GM12878 (cell line): ENCODE measurements around the gene AGAP1. TPM values are rescaled to one million over a fixed set of nuclear protein-coding genes. Genes with fewer than 3 reads are reported as not detected.

ENCODE experiments used
- BACH1 ChIP-seq: fragments of 450-650 bp; IDR thresholded peaks from 2 replicates; pipeline ENCODE4 v1.6.1; 2017; ENCODE audit warnings: mild to moderate bottlenecking, borderline replicate concordance
- CEBPB ChIP-seq, 2 experiments: fragments of 150-350 bp in 1 of 2; IDR thresholded peaks; 2 replicates each; pipeline ENCODE4 v1.6.1; 2012 to 2014; ENCODE audit warnings: low read depth in 2 of 2, low read length in 2 of 2, borderline replicate concordance in 1 of 2, inconsistent platforms in 1 of 2
- HDAC2 ChIP-seq: fragments of 200-600 bp; sonication (generic); IDR thresholded peaks from 2 replicates; pipeline ENCODE4 v1.6.1; 2017
- NR2F1 ChIP-seq: fragments of 450-650 bp; conservative IDR thresholded peaks from 2 replicates; pipeline ENCODE4 v1.6.1; 2017; ENCODE audit warnings: mild to moderate bottlenecking
- RAD21 ChIP-seq: IDR thresholded peaks from 2 replicates; pipeline ENCODE4 v1.6.1; 2011; ENCODE audit warnings: mild to moderate bottlenecking, low read depth, low read length, moderate library complexity; ENCODE audit not compliant: insufficient read depth
- SMC3 ChIP-seq: IDR thresholded peaks from 2 replicates; pipeline ENCODE4 v1.6.1; 2011; ENCODE audit warnings: low read length, improper control_type of control experiment, borderline replicate concordance
- SPI1 ChIP-seq: IDR thresholded peaks from 2 replicates; pipeline ENCODE4 v1.6.1; 2011; ENCODE audit warnings: low read depth, mild to moderate bottlenecking, low read length, moderate library complexity, borderline replicate concordance; ENCODE audit not compliant: insufficient read depth
- SRF ChIP-seq, 2 experiments: IDR thresholded peaks; 2 replicates each; pipeline ENCODE4 v1.6.1; 2011; ENCODE audit warnings: low read depth in 2 of 2, low read length in 2 of 2, mild to moderate bottlenecking in 1 of 2, moderate library complexity in 1 of 2
- TBL1XR1 ChIP-seq: IDR thresholded peaks from 2 replicates; pipeline ENCODE4 v1.6.1; 2012; ENCODE audit warnings: low read depth, low read length, improper control_type of control experiment
- WRNIP1 ChIP-seq: IDR thresholded peaks from 2 replicates; pipeline ENCODE4 v1.6.1; 2011; ENCODE audit warnings: low read depth, low read length, improper control_type of control experiment, borderline replicate concordance
- polyA plus RNA-seq, 11 experiments: library from polyadenylated mRNA; depleted of rRNA in 4 of 11; unstranded in 6 of 11; stranded (reverse) in 5 of 11; fragments of >200 nt; fragmentation: Nextera tagmentation in 4 of 11; fragmentation: Illumina TruSeq in 1 of 11; extraction: Ambion mirVana in 4 of 11; extraction: Trizol in 1 of 11; gene quantifications; 1 replicate in 1 of 11; 2 replicates in 10 of 11; pipeline versions ENCODE4 v1.2.1 to v1.2.3, GENCODE V29; 2011 to 2016; ENCODE audit warnings: inconsistent platforms in 2 of 11, missing spikeins in 2 of 11, low read depth in 1 of 11
- total RNA-seq, 4 experiments: library from RNA; depleted of rRNA in 3 of 4; stranded (reverse); fragments of >200 nt in 3 of 4; fragmentation: Illumina TruSeq in 1 of 4; extraction: Trizol in 1 of 4; gene quantifications; 2 replicates each; pipeline versions ENCODE4 v1.2.1 to v1.2.3, GENCODE V29; 2013 to 2021
- TF ChIP-seq, protein P1 (sequence below): fragments of 450-650 bp; IDR thresholded peaks from 2 replicates; pipeline ENCODE4 v1.6.1; 2017; ENCODE audit warnings: mild to moderate bottlenecking, moderate library complexity
- TF ChIP-seq, protein P2 (sequence below): fragments of 450-650 bp; IDR thresholded peaks from 2 replicates; pipeline ENCODE4 v1.6.1; 2017; ENCODE audit warnings: borderline replicate concordance

The AGAP1 gene
- total and polyA plus RNA-seq, 10 of the 15 experiments (the other 5 are each of a cell fraction or from before 2014, with no cell fraction given) = 0.05 to 0.15 (median 0.06) TPM; not detected in 7

DNA sequence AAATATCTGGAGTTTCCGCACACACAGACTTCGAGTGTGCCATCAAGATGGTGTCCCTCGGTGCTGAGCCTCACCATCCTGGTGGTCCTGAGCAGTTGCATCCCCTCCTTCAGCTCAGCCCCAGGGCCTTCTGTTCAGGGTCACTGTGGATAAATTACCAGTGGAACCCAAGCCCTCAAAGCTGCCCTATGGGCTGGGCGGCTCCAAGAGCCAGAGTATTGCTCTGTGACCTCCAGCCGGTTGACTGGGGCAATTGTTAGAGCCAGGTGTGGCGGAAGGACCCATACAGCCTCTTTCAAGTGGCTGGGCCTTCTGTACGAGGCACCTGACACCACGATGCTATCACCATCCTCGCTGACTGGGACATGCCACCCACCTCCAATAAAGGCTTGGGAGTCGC lies 458.9 kb downstream of the AGAP1 start (continued):
- TF ChIP-seq SRF (IDR thresholded peaks at IDR 0.05; ENCODE audit: low read depth in 2 of 2, low read length in 2 of 2) = no peak
- no peak for TF ChIP-seq CEBPB (IDR thresholded peaks at IDR 0.05; ENCODE audit: borderline replicate concordance in 1 of 2, low read depth in 2 of 2, low read length in 2 of 2)
- TF ChIP-seq SPI1 = no peak
- no peak for TF ChIP-seq BACH1
- TF ChIP-seq, protein P1, sequence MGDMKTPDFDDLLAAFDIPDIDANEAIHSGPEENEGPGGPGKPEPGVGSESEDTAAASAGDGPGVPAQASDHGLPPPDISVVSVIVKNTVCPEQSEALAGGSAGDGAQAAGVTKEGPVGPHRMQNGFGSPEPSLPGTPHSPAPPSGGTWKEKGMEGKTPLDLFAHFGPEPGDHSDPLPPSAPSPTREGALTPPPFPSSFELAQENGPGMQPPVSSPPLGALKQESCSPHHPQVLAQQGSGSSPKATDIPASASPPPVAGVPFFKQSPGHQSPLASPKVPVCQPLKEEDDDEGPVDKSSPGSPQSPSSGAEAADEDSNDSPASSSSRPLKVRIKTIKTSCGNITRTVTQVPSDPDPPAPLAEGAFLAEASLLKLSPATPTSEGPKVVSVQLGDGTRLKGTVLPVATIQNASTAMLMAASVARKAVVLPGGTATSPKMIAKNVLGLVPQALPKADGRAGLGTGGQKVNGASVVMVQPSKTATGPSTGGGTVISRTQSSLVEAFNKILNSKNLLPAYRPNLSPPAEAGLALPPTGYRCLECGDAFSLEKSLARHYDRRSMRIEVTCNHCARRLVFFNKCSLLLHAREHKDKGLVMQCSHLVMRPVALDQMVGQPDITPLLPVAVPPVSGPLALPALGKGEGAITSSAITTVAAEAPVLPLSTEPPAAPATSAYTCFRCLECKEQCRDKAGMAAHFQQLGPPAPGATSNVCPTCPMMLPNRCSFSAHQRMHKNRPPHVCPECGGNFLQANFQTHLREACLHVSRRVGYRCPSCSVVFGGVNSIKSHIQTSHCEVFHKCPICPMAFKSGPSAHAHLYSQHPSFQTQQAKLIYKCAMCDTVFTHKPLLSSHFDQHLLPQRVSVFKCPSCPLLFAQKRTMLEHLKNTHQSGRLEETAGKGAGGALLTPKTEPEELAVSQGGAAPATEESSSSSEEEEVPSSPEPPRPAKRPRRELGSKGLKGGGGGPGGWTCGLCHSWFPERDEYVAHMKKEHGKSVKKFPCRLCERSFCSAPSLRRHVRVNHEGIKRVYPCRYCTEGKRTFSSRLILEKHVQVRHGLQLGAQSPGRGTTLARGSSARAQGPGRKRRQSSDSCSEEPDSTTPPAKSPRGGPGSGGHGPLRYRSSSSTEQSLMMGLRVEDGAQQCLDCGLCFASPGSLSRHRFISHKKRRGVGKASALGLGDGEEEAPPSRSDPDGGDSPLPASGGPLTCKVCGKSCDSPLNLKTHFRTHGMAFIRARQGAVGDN = no peak
- TF ChIP-seq TBL1XR1 = no peak
- no peak for TF ChIP-seq WRNIP1
- TF ChIP-seq, protein P2, sequence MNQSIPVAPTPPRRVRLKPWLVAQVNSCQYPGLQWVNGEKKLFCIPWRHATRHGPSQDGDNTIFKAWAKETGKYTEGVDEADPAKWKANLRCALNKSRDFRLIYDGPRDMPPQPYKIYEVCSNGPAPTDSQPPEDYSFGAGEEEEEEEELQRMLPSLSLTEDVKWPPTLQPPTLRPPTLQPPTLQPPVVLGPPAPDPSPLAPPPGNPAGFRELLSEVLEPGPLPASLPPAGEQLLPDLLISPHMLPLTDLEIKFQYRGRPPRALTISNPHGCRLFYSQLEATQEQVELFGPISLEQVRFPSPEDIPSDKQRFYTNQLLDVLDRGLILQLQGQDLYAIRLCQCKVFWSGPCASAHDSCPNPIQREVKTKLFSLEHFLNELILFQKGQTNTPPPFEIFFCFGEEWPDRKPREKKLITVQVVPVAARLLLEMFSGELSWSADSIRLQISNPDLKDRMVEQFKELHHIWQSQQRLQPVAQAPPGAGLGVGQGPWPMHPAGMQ = no peak
- no peak for TF ChIP-seq HDAC2
- no peak for TF ChIP-seq SMC3
- TF ChIP-seq RAD21 = no peak
- TF ChIP-seq NR2F1 = no peak
